H1 (cell line): ENCODE data around the gene MRPL3. TPM values are rescaled to one million over a fixed set of nuclear protein-coding genes. Genes with fewer than 3 reads are reported as not detected.

Experiments
- BRCA1 ChIP-seq: IDR thresholded peaks from 2 replicates; pipeline ENCODE4 v1.6.1; 2012; ENCODE audit warnings: low read depth, low read length, improper control_type of control experiment
- CEBPB ChIP-seq: IDR thresholded peaks from 2 replicates; pipeline ENCODE4 v1.6.1; 2012; ENCODE audit warnings: low read depth, low read length
- HDAC6 ChIP-seq: IDR thresholded peaks from one replicate; pipeline ENCODE4 v1.7.1; 2012; ENCODE audit warnings: low read depth, mild to moderate bottlenecking, inconsistent platforms, low read length, moderate library complexity
- KDM1A ChIP-seq: fragments of 200-600, 300-600 bp; sonication (generic); IDR thresholded peaks from 2 replicates; pipeline ENCODE4 v1.7.1; 2016; ENCODE audit warnings: mild to moderate bottlenecking, low read length, borderline replicate concordance
- MAFK ChIP-seq: IDR thresholded peaks from 2 replicates; pipeline ENCODE4 v1.6.1; 2012; ENCODE audit warnings: low read depth, mild to moderate bottlenecking, improper control_type of control experiment, low read length
- NRF1 ChIP-seq: IDR thresholded peaks from 2 replicates; pipeline ENCODE4 v1.6.1; 2011; ENCODE audit warnings: mild to moderate bottlenecking, low read depth, low read length, improper control_type of control experiment
- POU5F1 ChIP-seq: IDR thresholded peaks from 2 replicates; pipeline ENCODE4 v1.6.1; 2011; ENCODE audit warnings: low read depth, mild to moderate bottlenecking, low read length, moderate library complexity
- RXRA ChIP-seq: IDR thresholded peaks from 2 replicates; pipeline ENCODE4 v1.6.1; 2011; ENCODE audit warnings: low read depth, mild to moderate bottlenecking, low read length, moderate library complexity; ENCODE audit not compliant: insufficient read depth
- SIN3A ChIP-seq, 2 experiments: IDR thresholded peaks in 1 of 2; conservative IDR thresholded peaks in 1 of 2; 2 replicates each; pipeline ENCODE4 v1.6.1; 2011 to 2012; ENCODE audit warnings: low read length in 2 of 2, improper control_type of control experiment in 1 of 2, low read depth in 1 of 2, mild to moderate bottlenecking in 1 of 2
- SIX5 ChIP-seq: IDR thresholded peaks from 2 replicates; pipeline ENCODE4 v1.6.1; 2011; ENCODE audit warnings: mild to moderate bottlenecking, low read depth, low read length
- ZNF274 ChIP-seq: IDR thresholded peaks from 2 replicates; pipeline ENCODE4 v1.7.0; 2012; ENCODE audit warnings: low read length, borderline replicate concordance; ENCODE audit errors: extremely low read depth
- polyA plus RNA-seq, 7 experiments: library from polyadenylated mRNA; depleted of rRNA in 3 of 7; stranded (reverse) in 5 of 7; unstranded in 2 of 7; fragments of >200 nt in 5 of 7; fragments of 200-250 nt in 2 of 7; gene quantifications; 1 replicate in 5 of 7; 2 replicates in 1 of 7; 4 replicates in 1 of 7; pipeline versions ENCODE4 v1.2.1 to v1.2.3, GENCODE V29; 2011 to 2013; ENCODE audit warnings: missing spikeins in 2 of 7, mixed read lengths in 2 of 7
- total RNA-seq: library from RNA; stranded (reverse); fragmentation: NEBNext Ultra II Directional; extraction: Animal tissue kit (Norgen Biotek cat#: 25700); gene quantifications from 2 replicates; pipeline ENCODE4 v1.2.1, GENCODE V29; 2021
- TF ChIP-seq, protein P1 (sequence below): fragments of 300-600 bp; sonication (generic); IDR thresholded peaks from 2 replicates; pipeline ENCODE4 v1.7.1; 2012; ENCODE audit warnings: low read length, moderate library complexity, mild to moderate bottlenecking, inconsistent platforms; ENCODE audit not compliant: insufficient replicate concordance

The MRPL3 gene
- total and polyA plus RNA-seq, 2 of the 8 experiments (the other 6 are each of a cell fraction or from before 2014, with no cell fraction given): 164 to 175 TPM

GRCh38 chr3:131526801-131527347 is 24.1 kb upstream of the MRPL3 start (continued):
- TF ChIP-seq, protein P1, sequence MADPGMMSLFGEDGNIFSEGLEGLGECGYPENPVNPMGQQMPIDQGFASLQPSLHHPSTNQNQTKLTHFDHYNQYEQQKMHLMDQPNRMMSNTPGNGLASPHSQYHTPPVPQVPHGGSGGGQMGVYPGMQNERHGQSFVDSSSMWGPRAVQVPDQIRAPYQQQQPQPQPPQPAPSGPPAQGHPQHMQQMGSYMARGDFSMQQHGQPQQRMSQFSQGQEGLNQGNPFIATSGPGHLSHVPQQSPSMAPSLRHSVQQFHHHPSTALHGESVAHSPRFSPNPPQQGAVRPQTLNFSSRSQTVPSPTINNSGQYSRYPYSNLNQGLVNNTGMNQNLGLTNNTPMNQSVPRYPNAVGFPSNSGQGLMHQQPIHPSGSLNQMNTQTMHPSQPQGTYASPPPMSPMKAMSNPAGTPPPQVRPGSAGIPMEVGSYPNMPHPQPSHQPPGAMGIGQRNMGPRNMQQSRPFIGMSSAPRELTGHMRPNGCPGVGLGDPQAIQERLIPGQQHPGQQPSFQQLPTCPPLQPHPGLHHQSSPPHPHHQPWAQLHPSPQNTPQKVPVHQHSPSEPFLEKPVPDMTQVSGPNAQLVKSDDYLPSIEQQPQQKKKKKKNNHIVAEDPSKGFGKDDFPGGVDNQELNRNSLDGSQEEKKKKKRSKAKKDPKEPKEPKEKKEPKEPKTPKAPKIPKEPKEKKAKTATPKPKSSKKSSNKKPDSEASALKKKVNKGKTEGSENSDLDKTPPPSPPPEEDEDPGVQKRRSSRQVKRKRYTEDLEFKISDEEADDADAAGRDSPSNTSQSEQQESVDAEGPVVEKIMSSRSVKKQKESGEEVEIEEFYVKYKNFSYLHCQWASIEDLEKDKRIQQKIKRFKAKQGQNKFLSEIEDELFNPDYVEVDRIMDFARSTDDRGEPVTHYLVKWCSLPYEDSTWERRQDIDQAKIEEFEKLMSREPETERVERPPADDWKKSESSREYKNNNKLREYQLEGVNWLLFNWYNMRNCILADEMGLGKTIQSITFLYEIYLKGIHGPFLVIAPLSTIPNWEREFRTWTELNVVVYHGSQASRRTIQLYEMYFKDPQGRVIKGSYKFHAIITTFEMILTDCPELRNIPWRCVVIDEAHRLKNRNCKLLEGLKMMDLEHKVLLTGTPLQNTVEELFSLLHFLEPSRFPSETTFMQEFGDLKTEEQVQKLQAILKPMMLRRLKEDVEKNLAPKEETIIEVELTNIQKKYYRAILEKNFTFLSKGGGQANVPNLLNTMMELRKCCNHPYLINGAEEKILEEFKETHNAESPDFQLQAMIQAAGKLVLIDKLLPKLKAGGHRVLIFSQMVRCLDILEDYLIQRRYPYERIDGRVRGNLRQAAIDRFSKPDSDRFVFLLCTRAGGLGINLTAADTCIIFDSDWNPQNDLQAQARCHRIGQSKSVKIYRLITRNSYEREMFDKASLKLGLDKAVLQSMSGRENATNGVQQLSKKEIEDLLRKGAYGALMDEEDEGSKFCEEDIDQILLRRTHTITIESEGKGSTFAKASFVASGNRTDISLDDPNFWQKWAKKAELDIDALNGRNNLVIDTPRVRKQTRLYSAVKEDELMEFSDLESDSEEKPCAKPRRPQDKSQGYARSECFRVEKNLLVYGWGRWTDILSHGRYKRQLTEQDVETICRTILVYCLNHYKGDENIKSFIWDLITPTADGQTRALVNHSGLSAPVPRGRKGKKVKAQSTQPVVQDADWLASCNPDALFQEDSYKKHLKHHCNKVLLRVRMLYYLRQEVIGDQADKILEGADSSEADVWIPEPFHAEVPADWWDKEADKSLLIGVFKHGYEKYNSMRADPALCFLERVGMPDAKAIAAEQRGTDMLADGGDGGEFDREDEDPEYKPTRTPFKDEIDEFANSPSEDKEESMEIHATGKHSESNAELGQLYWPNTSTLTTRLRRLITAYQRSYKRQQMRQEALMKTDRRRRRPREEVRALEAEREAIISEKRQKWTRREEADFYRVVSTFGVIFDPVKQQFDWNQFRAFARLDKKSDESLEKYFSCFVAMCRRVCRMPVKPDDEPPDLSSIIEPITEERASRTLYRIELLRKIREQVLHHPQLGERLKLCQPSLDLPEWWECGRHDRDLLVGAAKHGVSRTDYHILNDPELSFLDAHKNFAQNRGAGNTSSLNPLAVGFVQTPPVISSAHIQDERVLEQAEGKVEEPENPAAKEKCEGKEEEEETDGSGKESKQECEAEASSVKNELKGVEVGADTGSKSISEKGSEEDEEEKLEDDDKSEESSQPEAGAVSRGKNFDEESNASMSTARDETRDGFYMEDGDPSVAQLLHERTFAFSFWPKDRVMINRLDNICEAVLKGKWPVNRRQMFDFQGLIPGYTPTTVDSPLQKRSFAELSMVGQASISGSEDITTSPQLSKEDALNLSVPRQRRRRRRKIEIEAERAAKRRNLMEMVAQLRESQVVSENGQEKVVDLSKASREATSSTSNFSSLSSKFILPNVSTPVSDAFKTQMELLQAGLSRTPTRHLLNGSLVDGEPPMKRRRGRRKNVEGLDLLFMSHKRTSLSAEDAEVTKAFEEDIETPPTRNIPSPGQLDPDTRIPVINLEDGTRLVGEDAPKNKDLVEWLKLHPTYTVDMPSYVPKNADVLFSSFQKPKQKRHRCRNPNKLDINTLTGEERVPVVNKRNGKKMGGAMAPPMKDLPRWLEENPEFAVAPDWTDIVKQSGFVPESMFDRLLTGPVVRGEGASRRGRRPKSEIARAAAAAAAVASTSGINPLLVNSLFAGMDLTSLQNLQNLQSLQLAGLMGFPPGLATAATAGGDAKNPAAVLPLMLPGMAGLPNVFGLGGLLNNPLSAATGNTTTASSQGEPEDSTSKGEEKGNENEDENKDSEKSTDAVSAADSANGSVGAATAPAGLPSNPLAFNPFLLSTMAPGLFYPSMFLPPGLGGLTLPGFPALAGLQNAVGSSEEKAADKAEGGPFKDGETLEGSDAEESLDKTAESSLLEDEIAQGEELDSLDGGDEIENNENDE: no peak
- TF ChIP-seq SIX5: no peak
- no peak for TF ChIP-seq POU5F1
- TF ChIP-seq BRCA1: no peak
- TF ChIP-seq KDM1A: no peak
- TF ChIP-seq NRF1: no peak
- no peak for TF ChIP-seq HDAC6
- no peak for TF ChIP-seq MAFK
- no peak for TF ChIP-seq SIN3A (conservative IDR thresholded peaks at IDR 0.05 in 1 of 2, IDR thresholded peaks at IDR 0.05 in 1 of 2; ENCODE audit: low read depth in 1 of 2, low read length in 2 of 2)
- TF ChIP-seq ZNF274: no peak
- no peak for TF ChIP-seq RXRA
- no peak for TF ChIP-seq CEBPB
